OCI-LY3 (cell line): ENCODE results near the gene PTP4A2.

Source experiments
- H2AFZ ChIP-seq: fragments of 200-600, 300-600 bp; shearing (Covaris generic); 2 replicates; pipeline ENCODE4 v1.6.0; 2014; ENCODE audit warnings: antibody characterized with exemption, low read depth, low read length
- H3K27ac ChIP-seq: fragments of 200-600, 300-600 bp; sonication (generic); 2 replicates; pipeline ENCODE4 v1.5.1; 2014; ENCODE audit warnings: mild to moderate bottlenecking, low read length, moderate library complexity, mixed read lengths
- H3K27me3 ChIP-seq: fragments of 200-600, 300-600 bp; sonication (generic); 2 replicates; pipeline ENCODE4 v1.6.1; 2014; ENCODE audit warnings: low read depth, low read length, mixed read lengths
- H3K36me3 ChIP-seq: fragments of 200-600, 300-600 bp; sonication (generic); replicated peaks from 2 replicates; pipeline ENCODE3; 2014; ENCODE audit warnings: low read depth, low read length, mixed read lengths
- H3K4me1 ChIP-seq: fragments of 300-600, 200-600 bp; sonication (generic); 2 replicates; pipeline ENCODE4 v1.6.1; 2014; ENCODE audit warnings: low read length, mixed read lengths
- H3K4me2 ChIP-seq: fragments of 200-600, 300-600 bp; sonication (generic); 2 replicates; pipeline ENCODE4 v1.6.1; 2014; ENCODE audit warnings: low read length, mixed read lengths
- H3K4me3 ChIP-seq: fragments of 300-600, 200-600 bp; sonication (generic); 2 replicates; pipeline ENCODE4 v1.5.1; 2014; ENCODE audit warnings: antibody characterized with exemption, mild to moderate bottlenecking, low read length, moderate library complexity
- H3K79me2 ChIP-seq: fragments of 300-600, 200-600 bp; shearing (Covaris generic); 2 replicates; pipeline ENCODE4 v1.6.1; 2014; ENCODE audit warnings: mild to moderate bottlenecking, low read length, mixed read lengths
- H3K9ac ChIP-seq: fragments of 300-600, 200-600 bp; shearing (Covaris generic); 2 replicates; pipeline ENCODE4 v1.6.0; 2014; ENCODE audit warnings: mild to moderate bottlenecking, low read length, moderate library complexity
- H3K9me3 ChIP-seq: fragments of 200-600, 300-600 bp; shearing (Covaris generic); 2 replicates; pipeline ENCODE4 v1.6.1; 2014; ENCODE audit warnings: low read length, mixed read lengths; ENCODE audit not compliant: insufficient read depth
- H4K20me1 ChIP-seq: fragments of 200-600, 300-600 bp; sonication (generic); 2 replicates; pipeline ENCODE4 v1.6.1; 2016; ENCODE audit warnings: low read length, mixed read lengths; ENCODE audit not compliant: insufficient read depth
- CTCF ChIP-seq: fragments of 200-600, 300-600 bp; sonication (generic); IDR thresholded peaks from 2 replicates; pipeline ENCODE4 v1.5.1; 2014; ENCODE audit warnings: antibody characterized with exemption, low read length, low read depth
- EZH2phosphoT487 ChIP-seq: fragments of 200-600 bp; shearing (Covaris generic); IDR thresholded peaks from 2 replicates; pipeline ENCODE4 v1.6.1; 2018; ENCODE audit warnings: antibody characterized with exemption, mixed run types, low read depth

Gene PTP4A2

GRCh38 chr1:31936278-31936980, 1.7 kb downstream of the PTP4A2 start:
- H3K4me2 ChIP-seq = peak overlapping the region; percentile 94
- peaks cover 71% of the 10 kb centered on the region for H3K4me1 ChIP-seq
- H3K27me3 ChIP-seq = no peaks in the 10 kb centered on the region
- TF ChIP-seq CTCF (no peak), EZH2phosphoT487 (no peak)
- peaks cover 72% of the 10 kb centered on the region for H3K79me2 ChIP-seq
- peak overlapping the region; percentile 79 for H3K27ac ChIP-seq
- H2AFZ ChIP-seq = no peak overlapping the region
- no peaks in the 10 kb centered on the region for H3K9me3 ChIP-seq
- H3K4me3 ChIP-seq = peak overlapping the region; percentile 98
- H3K9ac ChIP-seq = peak overlapping the region; percentile 97
- peaks cover 58% of the 10 kb centered on the region for H4K20me1 ChIP-seq
- H3K36me3 ChIP-seq = peaks cover 6% of the 10 kb centered on the region

GRCh38 chr1:31934706-31935629, 3.2 kb downstream of the PTP4A2 start:
- Histone ChIP-seq H3K9me3 (no peaks in the 10 kb centered on the region), H3K27me3 (no peaks in the 10 kb centered on the region), H3K4me2 (peak overlapping the region; percentile 94), H3K36me3 (peaks cover 6% of the 10 kb centered on the region), H4K20me1 (peaks cover 72% of the 10 kb centered on the region), H2AFZ (no peak overlapping the region), H3K27ac (peak overlapping the region; percentile 79), H3K4me3 (peak overlapping the region; percentile 98), H3K79me2 (peaks cover 86% of the 10 kb centered on the region), H3K9ac (peak overlapping the region; percentile 57), H3K4me1 (peaks cover 81% of the 10 kb centered on the region)
- TF ChIP-seq CTCF = no peak
- TF ChIP-seq EZH2phosphoT487 = no peak

GRCh38 chr1:31932491-31933316, 5.5 kb downstream of the PTP4A2 start:
- Histone ChIP-seq H3K27me3 (no peaks in the 10 kb centered on the region), H3K4me2 (peak overlapping the region; percentile 68), H2AFZ (no peak overlapping the region), H3K79me2 (peaks cover 99% of the 10 kb centered on the region), H3K36me3 (peaks cover 13% of the 10 kb centered on the region), H4K20me1 (peaks cover 93% of the 10 kb centered on the region), H3K27ac (peak overlapping the region; percentile 47), H3K9ac (no peak overlapping the region), H3K4me1 (peaks cover 86% of the 10 kb centered on the region), H3K4me3 (peak overlapping the region; percentile 49; the same call in 1 of the 2 replicates), H3K9me3 (no peaks in the 10 kb centered on the region)
- TF ChIP-seq CTCF = no peak
- TF ChIP-seq EZH2phosphoT487 = no peak
